Fibroblast of pulmonary artery (primary cell): ENCODE measurements around the gene NPLOC4.
"Not testable (repeated sequence)": the region's sequence is repeated elsewhere in the genome, so short reads cannot be mapped to it uniquely, and the experiment has no call there.

Experiments used
- DNase-seq: peaks from one replicate; pipeline ENCODE4 v3.0.0-alpha.2; 2010; ENCODE audit warnings: low read depth
- H3K4me3 ChIP-seq: replicated peaks from 2 replicates; pipeline ENCODE4 v1.5.1; 2011; ENCODE audit warnings: low read depth, mild to moderate bottlenecking, control low read depth, low read length, moderate library complexity
- TF ChIP-seq, protein P1 (sequence below): IDR thresholded peaks from 2 replicates; pipeline ENCODE4 v1.5.1; 2011; ENCODE audit warnings: mild to moderate bottlenecking, control low read depth, low read length, inconsistent platforms; ENCODE audit errors: missing control alignments

The NPLOC4 gene

DNA sequence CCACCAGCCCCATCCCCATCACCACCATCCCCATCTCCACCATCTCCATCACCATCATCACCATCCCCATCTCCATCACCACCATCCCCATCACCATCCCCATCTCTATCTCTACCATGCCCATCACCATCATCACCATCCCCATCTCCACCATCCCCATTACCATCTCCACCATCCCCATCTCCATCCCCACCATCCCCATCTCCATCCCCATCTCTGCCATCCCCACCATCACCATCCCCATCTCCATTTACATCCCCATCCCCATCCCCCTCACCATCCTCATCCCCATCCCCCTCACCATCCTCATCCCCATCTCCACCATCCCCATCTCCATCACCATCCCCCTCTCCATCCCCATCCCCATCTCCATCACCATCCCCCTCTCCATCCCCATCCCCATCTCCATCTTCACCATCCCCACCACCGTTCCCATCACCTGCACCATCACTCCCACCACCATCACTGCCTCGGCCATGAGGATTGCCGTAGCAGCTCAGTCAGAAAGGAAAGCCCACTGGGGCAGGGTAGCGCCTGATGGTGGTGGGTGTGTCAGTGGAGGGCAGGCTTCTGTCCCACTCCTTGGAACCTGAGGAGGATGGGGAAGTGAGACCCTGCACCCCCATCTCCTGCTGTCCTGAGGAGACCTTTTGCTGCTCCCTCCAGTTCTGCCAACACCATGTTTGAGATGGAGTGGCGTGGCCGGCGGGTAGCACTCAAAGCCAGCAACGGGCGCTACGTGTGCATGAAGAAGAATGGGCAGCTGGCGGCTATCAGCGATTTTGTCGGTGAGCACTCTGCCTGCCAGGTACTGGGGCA, 101.2 kb downstream of the NPLOC4 start:
- no peak overlapping the region for H3K4me3 ChIP-seq
- TF ChIP-seq, protein P1, sequence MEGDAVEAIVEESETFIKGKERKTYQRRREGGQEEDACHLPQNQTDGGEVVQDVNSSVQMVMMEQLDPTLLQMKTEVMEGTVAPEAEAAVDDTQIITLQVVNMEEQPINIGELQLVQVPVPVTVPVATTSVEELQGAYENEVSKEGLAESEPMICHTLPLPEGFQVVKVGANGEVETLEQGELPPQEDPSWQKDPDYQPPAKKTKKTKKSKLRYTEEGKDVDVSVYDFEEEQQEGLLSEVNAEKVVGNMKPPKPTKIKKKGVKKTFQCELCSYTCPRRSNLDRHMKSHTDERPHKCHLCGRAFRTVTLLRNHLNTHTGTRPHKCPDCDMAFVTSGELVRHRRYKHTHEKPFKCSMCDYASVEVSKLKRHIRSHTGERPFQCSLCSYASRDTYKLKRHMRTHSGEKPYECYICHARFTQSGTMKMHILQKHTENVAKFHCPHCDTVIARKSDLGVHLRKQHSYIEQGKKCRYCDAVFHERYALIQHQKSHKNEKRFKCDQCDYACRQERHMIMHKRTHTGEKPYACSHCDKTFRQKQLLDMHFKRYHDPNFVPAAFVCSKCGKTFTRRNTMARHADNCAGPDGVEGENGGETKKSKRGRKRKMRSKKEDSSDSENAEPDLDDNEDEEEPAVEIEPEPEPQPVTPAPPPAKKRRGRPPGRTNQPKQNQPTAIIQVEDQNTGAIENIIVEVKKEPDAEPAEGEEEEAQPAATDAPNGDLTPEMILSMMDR: no peak
- DNase-seq: no peak

DNA sequence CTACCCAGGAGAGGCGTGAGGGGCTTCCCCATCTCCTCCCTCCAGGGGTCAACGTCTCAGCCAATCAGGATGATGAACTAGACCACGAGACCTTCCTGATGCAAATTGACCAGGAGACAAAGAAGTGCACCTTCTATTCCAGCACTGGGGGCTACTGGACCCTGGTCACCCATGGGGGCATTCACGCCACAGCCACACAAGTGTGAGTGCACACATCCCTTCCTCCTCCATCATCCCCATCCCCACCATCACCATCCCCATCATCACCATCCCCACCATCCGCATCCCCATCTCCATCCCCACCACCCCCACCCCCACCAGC, 101.9 kb downstream of the NPLOC4 start:
- DNase-seq: no peak
- no peak overlapping the region for H3K4me3 ChIP-seq

DNA sequence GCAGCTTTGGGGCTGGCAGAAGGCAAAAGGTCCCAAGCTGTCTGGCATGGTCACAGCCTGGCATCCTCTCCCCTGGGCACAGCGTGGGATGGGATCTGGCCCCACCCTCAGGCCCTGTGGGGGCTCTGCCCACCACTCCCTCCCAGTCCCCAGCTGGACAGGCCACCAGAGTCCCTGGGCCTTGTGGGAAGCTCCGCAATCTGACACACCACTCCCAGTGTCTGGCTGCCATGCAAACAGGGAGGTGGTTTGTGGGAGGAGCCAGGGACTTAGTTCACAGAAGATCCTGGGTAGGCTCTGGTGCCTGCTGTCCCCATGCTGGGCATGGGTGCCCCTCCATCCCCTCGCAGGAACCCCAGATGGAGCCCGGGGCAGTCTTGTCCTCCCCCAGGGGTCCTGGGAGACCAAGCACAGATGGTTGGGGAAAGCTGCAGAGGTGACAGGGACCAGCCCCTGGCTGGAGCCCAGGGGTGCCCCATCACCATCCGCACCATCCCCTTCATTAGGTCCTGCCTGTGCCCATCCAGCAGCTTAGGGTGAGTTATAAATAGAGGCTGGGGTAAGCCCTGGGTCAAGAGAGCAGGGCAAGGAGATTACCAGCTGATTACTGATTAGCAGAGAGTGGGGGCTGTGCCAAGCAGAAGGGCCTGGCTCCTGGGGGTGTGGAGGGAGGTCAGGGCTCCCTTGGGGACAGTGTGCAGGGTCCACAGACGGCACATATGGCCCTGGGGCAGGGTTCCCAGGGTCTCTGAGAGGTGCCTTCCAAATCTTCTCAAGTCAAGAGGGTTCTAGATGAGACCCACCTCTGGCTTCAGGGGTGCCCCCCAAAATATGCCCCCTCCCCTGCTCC, 102.5 kb downstream of the NPLOC4 start:
- H3K4me3 ChIP-seq: no peak overlapping the region
- TF ChIP-seq, protein P1: no peak
- no peak for DNase-seq

More for the DNA sequence above, 101.9 kb downstream of the NPLOC4 start:
- TF ChIP-seq, protein P1: no peak

DNA sequence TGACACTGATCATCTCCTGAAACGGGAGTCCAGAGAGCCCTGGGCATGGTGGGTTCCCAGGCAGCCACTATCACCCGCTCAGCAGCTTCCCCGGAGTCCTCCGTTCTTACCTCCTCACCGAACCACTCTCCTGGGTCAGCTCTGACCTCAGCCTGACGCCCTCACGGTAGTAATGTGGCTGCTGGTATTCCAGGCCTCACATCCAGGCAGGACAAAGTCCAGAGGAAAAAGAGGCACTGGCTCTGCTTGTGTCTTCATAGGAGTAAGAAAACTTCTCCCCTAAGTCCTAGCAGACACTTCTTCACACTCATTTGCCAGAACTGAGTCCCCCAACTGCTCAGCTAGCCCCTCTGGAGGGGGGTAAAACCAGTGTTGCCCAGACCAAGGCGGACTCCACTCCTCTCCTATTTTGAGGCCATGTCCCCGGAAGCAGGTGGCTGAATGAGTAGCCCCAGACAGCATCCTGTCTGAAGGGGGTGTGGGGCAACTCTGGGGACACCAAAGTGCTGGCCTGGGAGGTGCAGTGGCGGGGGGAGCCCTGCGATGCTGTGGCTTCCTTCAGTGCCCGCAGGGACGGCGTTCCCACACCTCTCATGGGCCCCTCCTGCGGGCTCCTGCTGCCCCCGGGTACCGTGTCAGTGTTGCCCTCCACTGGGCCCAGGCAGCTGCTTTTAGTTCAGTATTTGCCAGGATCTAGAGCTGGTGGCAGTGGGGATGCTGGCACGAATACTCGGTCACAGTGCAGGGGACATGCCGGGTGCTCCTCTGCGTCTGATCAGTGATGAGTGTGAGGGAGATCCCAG, 103.4 kb downstream of the NPLOC4 start:
- no peak for DNase-seq
- TF ChIP-seq, protein P1: no peak
- no peak overlapping the region for H3K4me3 ChIP-seq

DNA sequence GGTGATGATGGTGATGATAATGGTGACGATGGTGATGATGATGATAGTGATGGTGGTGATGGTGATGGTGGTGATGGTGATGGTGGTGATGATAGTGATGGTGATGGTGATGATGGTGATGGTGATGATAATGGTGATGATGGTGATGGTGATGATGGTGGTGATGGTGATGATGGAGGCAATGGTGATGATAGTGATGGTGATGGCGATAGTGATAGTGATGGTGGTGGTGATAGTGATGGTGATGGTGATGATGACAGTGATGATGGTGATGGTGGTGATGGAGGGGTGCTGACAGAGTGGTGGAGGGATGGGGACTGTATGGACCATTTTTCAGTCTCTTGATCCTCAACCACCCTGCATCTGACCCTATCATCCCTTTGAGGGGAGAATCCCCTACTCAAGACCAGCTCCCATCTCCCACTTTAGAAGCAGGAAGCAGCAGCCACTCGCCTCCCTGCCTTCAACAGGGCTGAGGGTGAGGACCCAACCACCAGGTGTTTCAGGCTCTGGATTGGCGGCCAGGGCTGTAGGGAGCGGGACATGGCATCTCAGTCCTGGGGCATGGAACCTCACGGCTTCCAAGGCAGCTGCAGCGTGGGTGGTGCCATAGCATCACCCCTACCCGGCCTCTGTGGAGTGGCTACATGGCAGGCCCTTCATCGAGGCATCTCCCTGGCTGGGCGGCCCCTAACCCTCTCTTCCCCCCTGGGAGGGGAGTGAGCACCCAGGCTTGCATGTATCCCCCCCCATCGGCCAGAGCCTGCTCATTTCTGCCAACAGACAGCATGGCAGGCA, 104.2 kb downstream of the NPLOC4 start:
- TF ChIP-seq, protein P1: no peak
- H3K4me3 ChIP-seq: no peak overlapping the region
- no peak for DNase-seq

DNA sequence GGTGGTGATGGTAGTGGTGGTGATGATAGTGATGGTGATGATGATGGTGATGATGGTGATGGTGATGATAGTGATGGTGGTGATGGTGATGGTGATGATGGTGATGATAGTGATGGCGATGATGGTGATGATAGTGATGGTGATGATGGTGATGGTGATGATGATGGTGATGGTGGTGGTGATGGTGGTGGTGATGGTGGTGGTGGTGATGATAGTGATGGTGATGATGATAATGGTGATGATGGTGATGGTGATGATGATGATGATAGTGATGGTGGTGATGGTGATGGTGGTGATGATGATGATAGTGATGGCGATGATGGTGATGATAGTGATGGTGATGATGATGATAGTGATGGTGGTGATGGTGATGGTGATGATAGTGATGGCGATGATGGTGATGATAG, 104.9 kb downstream of the NPLOC4 start:
- not testable (repeated sequence) for H3K4me3 ChIP-seq, DNase-seq

DNA sequence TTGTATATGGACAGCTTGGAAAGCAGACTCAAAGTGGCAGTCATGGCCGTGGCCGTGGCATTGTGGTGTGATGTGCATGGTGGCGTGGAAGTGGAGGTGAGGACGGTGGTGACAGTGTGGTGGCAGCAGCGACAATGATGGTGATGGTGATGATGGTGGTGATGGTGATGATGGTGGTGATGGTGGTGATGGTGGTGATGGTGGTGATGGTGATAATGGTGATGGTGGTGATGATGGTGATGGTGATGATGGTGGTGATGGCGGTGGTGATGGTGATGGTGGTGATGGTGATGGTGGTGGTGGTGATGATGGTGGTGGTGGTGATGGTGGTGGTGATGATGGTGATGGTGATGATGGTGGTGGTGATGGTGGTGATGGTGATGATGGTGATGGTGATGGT, 105.9 kb downstream of the NPLOC4 start:
- H3K4me3 ChIP-seq, DNase-seq: not testable (repeated sequence)
